ENCODE data around the gene DNAAF1. TPM values are rescaled to one million over a fixed set of nuclear protein-coding genes. Genes with fewer than 3 reads are reported as not detected.

Gene DNAAF1
- polyA plus RNA-seq, 2 of the 4 experiments (the other 2 are of a cell fraction): 0.13 to 0.14 TPM

GRCh38 chr16:84131117-84131516 is 14.0 kb upstream of the DNAAF1 start:
- no peak overlapping the region for H3K4me3 ChIP-seq
- no peaks in the 10 kb centered on the region for H3K4me1 ChIP-seq
- WGBS (ENCODE audit: missing lambda C conversion rate): 92% methylated on average over 5 of the region's 5 CpGs
- ATAC-seq (no peak), DNase-seq (ENCODE audit: low read depth in 1 of 2, low spot score in 1 of 2) (no peak), FAIRE-seq (no peak)
- no peaks in the 10 kb centered on the region for H3K9me3 ChIP-seq
- no peak overlapping the region for H3K4me2 ChIP-seq
- H3K27ac ChIP-seq: no peak overlapping the region
- ChIA-PET CTCF (interaction anchor here (1.1 kb wide), 1 partner anchor 46 kb away, joined by 3 read pairs; no protein-coding TSS in a partner anchor), POLR2A (interaction anchor here (1.6 kb wide), 1 partner anchor 14 kb away, joined by 5 read pairs; the partner anchor contains the start of gene MBTPS1)
- no peak for TF ChIP-seq HOXB13 (CRISPR knock-in tag; IDR thresholded peaks at IDR 0.05; ENCODE audit: low read depth)
- no peak for TF ChIP-seq MAZ (IDR thresholded peaks at IDR 0.05; ENCODE audit: borderline replicate concordance, low read depth, low read length)
- TF ChIP-seq FOSB (CRISPR knock-in tag; IDR thresholded peaks at IDR 0.05): no peak
- TF ChIP-seq CHD4 (IDR thresholded peaks at IDR 0.05; ENCODE audit: borderline replicate concordance): no peak
- no peak for TF ChIP-seq CBX8 (IDR thresholded peaks at IDR 0.05)
- TF ChIP-seq ZC3H11A (IDR thresholded peaks at IDR 0.05): no peak
- no peak for TF ChIP-seq NFE2L2 (conservative IDR thresholded peaks at IDR 0.05; ENCODE audit: low read length)
- TF ChIP-seq PBX3 (IDR thresholded peaks at IDR 0.05): no peak

GRCh38 chr16:84132527-84133285 is 12.4 kb upstream of the DNAAF1 start:
- TF ChIP-seq TP53 (CRISPR knock-in tag; IDR thresholded peaks at IDR 0.05) (no peak), RAD21 (conservative IDR thresholded peaks at IDR 0.05 in 1 of 2, IDR thresholded peaks at IDR 0.05 in 1 of 2) (no peak), EP300 (IDR thresholded peaks at IDR 0.05) (no peak), NR3C1 (IDR thresholded peaks at IDR 0.05) (no peak)
- DNase-seq (ENCODE audit: low read depth in 1 of 2, low spot score in 1 of 2) (no peak), ATAC-seq (no peak), FAIRE-seq (no peak)
- no peak overlapping the region for H3K4me3 ChIP-seq
- H3K4me2 ChIP-seq: no peak overlapping the region
- no peak overlapping the region for H3K27ac ChIP-seq
- no peaks in the 10 kb centered on the region for H3K4me1 ChIP-seq
- CTCF ChIA-PET: interaction anchor here (1.2 to 1.3 kb wide), 2 partner anchors 13 to 43 kb away, joined by 3 read pairs; partner anchors contain the start of genes DNAAF1 and HSDL1
- no peaks in the 10 kb centered on the region for H3K9me3 ChIP-seq
- POLR2A ChIA-PET: interaction anchor here (1.6 kb wide), 1 partner anchor 16 kb away, joined by 5 read pairs; the partner anchor contains the start of gene MBTPS1
- WGBS (ENCODE audit: missing lambda C conversion rate): 84% methylated on average over 7 of the region's 7 CpGs

- Histone ChIP-seq H3K9me3 (no peaks in the 10 kb centered on the region), H3K4me3 (no peak overlapping the region), H3K4me1 (no peaks in the 10 kb centered on the region), H3K27ac (no peak overlapping the region), H3K4me2 (no peak overlapping the region)
- POLR2A ChIA-PET: interaction anchor here (1.4 kb wide), 1 partner anchor 20 kb away, joined by 4 read pairs; the partner anchor contains the start of gene MBTPS1
- CTCF ChIA-PET: interaction anchor here (1.3 to 1.6 kb wide), 3 partner anchors 51 to 171 kb away, joined by 3 to 6 read pairs (median 4); partner anchors contain the start of gene TAF1C
- 87% methylated on average over 11 of the region's 11 CpGs for WGBS (ENCODE audit: missing lambda C conversion rate)
- TF ChIP-seq FOSB (CRISPR knock-in tag; IDR thresholded peaks at IDR 0.05) (no peak), PBX3 (IDR thresholded peaks at IDR 0.05) (no peak), E2F6 (IDR thresholded peaks at IDR 0.05; ENCODE audit: borderline replicate concordance, low read depth) (no peak), MAZ (IDR thresholded peaks at IDR 0.05; ENCODE audit: borderline replicate concordance, low read depth, low read length) (no peak), ZSCAN20 (CRISPR knock-in tag; IDR thresholded peaks at IDR 0.05) (no peak)
- ATAC-seq: no peak
- no peak for FAIRE-seq
- DNase-seq (ENCODE audit: low read depth in 1 of 2, low spot score in 1 of 2): no peak
Measured at GRCh38 chr16:84136331-84137125, 8.6 kb upstream of the DNAAF1 start.

Data from A549 (cell line).